GM19328 (cell line): ENCODE results near the gene GALNT18.

ENCODE experiments used
- ATAC-seq: cut with Tn5 transposase; IDR thresholded peaks from one replicate; pipeline ENCODE4 v1.9.1; 2021; ENCODE audit warnings: mild to moderate bottlenecking, moderate library complexity; ENCODE audit not compliant: unreplicated experiment

The GALNT18 gene

DNA sequence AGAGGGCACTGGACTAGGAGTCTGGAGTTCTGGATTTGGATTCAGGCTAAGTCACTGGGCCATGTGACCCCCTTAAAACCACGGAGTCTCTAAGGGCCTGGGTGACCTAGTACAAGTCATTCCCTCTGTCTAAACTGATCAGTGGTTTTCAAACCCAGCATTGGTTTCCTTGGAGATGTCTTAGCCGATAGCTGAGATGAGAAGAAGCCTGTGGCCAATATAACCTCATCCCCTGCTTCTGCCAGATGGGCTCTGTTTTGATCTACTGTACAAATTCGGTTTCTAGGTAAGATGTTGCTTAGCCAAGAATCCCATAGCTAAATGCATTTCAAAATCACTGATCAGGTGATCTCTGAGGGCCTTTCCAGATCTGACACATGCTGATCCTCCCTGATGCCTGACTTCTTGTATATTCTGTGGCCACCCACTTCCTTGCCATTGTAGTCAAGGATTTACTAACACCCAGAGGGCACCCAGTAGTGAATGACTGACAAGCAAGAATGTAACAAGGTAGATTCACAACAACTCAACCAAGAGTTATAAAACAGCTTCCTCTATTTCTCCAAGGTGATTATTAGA is 53.1 kb downstream of the GALNT18 start:
- no peak for ATAC-seq

DNA sequence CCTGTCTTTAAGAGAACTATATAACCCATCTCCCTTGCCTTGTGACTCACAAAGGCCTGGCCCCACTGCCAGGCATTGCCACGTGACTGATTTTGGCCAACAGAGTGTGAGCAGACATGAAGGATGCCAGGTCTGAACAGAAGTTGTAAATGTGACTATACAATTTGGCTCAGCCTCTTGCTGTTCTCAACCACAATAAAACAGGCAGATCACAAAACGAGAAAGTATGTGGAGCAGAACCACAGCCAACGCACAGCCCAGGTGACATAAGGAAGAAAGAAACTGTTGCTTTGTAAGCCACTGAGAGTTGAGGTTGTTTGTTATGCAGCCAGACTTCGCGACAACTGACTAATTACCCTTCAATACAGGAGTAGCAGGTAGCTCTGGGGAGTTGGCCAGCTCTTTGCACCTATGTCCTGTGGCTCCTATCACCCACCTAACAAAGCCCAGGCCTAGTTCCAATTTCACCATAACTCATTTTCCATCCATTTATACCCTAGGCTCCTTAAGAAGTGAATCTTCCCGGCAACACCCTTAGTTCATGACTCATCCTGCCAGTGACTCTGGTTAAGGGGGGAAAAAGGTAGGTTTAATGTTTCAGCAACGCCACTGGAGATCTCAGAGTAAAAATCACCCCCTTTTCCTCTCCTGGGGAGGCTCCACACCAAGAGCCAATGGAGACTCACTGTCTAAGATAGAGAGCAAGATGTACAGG is 53.7 kb downstream of the GALNT18 start:
- no peak for ATAC-seq

DNA sequence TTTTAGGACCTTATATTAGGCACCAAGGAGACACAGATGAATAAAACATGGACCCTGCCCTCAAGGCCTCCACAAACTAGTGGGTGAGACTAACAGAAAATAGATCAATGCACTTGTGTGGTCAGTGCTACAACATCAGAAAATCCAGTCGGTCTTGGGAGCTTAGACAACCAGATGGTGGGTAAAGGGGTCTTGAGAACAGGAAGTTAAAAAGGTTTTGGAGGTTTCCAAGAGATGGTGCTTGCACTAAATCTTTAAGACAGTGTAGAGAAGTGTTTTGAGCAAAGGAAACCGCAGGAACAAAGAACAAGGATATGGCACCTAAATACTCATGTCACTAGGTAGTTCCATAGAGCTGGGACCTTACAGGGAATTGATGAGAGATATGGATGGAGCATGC is 56.2 kb downstream of the GALNT18 start:
- no peak for ATAC-seq

DNA sequence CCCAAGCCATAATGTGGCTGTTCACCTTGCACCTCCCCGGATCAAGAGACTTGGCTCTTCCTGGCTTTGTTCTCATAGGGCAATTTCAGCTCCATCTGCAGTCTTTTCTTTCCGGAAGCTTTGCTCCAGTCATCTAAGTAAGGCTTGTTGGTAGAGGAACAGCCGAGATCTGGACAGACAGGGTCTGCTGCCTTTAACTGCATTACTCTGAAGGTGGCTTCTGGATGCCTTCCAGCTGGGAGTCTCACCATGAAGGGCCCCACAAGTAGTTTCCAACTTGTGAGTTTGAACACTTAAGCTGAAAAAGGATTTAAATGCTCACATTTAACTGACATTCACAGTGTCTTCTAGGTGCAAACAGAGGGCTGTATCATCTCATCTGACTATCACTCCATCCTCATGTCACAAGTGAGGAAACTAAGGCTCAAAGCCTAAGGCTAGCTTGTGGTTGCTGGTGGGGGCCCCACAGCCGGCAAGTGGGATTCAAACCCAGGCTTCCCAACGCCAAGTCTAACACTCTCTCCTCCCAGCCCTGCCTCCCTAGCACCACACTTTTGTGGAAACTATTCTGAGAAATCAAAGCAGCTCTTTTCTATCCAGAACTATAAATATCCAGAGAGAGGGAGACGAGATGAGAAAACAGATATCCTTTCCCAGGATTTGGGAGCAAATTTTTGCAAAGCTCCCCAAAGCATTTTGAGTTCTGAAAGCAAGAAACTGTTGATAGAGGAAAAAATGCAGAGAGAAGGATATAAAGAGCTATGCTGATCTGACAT is 58.4 kb downstream of the GALNT18 start:
- no peak for ATAC-seq

DNA sequence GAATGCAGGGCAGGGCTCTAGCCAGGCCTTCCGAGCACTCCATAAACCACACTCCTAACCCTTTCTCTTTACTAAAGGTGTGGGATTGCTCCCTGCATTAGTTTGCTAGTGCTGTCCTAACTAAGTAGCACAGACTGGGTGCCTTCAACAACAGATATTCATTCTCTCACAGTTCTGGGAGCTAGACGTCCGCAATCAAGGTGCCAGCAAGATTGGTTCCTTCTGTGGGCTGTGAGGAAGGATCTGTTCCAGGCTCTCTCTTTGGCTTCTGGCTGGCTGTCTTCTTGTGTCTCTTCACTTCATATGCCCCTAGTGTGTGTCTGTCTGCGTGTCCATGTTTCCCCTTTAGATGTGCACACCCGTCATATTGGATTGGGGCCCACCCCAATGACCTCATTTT is 59.8 kb downstream of the GALNT18 start:
- ATAC-seq, result no peak

- ATAC-seq, result no peak
Measured at GRCh38 chr11:11558826-11559225, 63.0 kb downstream of the GALNT18 start.

DNA sequence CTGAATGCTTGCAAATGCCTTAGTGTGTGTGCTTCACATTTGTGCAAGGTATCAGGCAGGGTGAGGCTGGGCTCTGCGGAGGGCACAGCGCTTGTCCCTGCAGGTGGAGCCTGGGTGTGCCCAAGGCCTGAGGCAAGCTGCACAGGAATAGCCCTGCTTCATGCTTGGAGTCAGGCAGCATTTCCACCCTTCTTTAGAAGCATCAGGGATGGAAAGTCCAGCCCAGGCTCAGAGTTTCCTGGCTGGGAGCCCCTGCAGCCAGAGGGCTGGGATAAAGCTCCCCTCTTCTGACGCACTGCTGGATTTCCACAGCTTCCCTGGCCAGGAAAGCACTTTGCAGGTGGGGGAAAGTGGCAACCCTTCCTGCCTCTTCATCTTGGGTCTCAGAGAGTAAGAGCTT is 63.4 kb downstream of the GALNT18 start:
- ATAC-seq, result no peak

DNA sequence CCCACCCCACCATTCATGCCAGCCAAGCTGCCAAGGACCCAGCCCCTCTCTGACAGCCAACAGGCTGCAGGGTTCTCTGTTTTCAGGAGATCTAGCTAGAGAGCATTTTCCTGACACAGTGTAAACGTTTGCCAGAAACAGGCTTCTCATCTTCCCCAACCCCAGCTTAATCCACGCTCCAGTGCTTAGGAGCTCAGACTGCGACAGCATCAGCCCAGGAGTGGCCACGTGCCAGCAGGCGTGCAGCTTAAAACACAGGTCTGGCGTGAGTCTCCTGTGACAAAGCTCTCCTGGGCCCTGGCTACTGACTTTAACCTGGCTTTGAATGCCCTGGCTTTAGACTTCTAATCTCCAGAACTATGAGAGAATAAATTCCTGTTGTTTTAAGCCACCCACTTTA is 66.6 kb downstream of the GALNT18 start:
- no peak for ATAC-seq

GRCh38 chr11:11553573-11553972 is 68.2 kb downstream of the GALNT18 start:
- no peak for ATAC-seq

GRCh38 chr11:11552529-11553087 is 69.2 kb downstream of the GALNT18 start:
- ATAC-seq, result no peak

- no peak for ATAC-seq
Measured at GRCh38 chr11:11550534-11550933, 71.3 kb downstream of the GALNT18 start.

DNA sequence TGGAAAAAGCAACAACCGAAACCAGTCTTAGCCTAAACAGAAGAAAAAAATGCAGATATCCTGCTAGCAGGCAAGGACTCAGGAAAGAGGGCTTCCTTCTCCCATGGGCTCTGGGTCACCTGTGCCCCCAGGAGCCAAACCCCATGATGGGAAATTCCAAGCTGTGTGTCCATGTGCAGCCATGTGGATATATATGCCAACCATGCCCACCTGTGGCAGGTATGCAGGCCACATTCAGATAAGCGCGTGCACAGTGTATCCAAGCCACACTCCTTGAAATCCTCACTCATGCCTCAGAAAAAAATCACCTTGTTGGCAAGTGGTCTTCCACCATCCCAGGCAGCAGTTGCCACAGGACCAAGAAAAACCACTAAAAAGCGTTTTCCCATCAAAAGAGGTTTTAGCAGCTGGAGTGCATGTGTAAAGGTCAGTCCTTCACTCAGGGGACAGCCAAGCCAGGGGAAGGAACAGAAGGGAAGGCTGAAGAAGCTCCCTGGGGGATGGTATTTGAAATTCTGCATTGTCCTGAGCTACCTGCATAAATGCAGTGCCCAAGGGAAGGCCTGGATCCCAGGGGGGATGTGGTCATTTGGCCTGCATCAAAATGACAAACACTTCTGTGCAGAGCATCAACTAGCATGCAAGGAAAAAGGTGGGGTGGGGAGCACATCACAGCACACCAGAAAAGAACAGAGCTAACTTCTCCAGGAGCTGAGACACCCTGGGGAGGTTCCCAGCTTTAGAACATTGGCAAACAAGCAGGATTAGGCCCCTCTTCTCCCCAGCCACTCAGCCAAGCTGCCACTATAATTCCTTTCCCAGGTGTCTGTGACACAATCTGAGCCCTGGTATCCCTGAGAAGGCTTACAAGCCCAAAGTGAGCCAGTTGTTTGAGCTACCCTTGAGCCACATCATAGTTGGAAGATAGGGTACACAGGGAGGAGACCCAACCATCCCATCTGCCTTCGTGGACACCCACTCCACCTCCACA is 76.2 kb downstream of the GALNT18 start:
- no peak for ATAC-seq

- ATAC-seq, result no peak
Measured at GRCh38 chr11:11543656-11544055, 78.1 kb downstream of the GALNT18 start.

DNA sequence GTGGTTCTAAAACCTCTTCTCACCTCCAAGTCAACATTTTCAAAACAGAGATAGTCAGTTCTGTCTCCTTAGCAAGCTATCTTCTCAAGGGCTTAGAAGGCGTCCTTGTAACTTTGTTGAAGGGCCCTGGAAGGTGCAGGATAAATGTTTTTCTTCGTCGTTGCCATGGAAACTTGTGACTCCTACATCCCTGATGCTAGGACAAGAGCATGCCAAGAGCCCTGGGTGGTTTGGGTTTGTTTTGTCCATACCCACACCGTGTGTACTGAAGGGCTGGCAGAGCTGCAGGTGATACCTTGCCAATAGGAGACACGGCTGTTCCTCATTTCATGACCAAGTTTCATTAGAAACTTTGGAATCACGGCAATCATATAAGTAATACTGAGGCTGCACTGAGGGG is 81.6 kb downstream of the GALNT18 start:
- ATAC-seq, result no peak

GRCh38 chr11:11538277-11538960 is 83.4 kb downstream of the GALNT18 start:
- no peak for ATAC-seq

DNA sequence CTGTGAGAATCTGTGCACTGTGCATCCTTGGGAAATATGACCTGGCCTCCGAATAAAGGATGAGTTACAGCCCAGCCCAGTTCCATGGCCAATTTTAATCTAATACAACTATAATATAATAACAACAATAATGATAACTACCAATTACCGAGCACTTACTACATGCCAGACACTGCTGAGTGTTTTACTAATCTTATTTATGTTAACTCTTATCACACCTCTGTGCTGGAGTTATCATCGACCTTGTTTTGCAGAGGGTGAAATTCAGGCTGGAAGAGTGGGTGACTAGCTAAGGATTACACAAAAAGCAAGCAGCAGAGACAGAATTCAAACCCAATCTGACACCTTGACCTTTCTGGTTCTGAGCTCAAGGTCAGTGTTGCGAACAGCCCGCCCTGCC is 83.9 kb downstream of the GALNT18 start:
- ATAC-seq, result no peak

GRCh38 chr11:11537372-11537771 is 84.4 kb downstream of the GALNT18 start:
- no peak for ATAC-seq

GRCh38 chr11:11536650-11537049 is 85.2 kb downstream of the GALNT18 start:
- no peak for ATAC-seq

DNA sequence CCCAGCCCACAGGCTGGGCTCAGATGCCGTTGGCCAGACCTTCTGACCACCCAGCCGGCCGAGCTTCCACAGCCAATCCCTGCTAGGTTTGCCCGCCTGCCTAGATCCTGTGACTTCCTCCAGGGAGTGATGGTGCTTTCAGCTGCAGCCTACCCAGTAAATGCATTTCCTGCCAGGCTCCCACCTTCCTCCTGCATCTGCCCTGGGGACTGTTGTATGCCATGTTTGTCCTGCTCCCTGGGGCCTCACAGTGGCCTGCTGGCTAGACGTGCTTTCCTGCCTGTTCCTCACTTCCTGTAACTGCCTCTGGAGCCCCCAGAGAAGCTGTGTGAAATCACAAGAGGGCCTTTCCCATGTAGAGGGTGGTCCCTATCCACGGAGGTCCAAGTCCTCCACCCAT is 86.2 kb downstream of the GALNT18 start:
- ATAC-seq, result no peak

DNA sequence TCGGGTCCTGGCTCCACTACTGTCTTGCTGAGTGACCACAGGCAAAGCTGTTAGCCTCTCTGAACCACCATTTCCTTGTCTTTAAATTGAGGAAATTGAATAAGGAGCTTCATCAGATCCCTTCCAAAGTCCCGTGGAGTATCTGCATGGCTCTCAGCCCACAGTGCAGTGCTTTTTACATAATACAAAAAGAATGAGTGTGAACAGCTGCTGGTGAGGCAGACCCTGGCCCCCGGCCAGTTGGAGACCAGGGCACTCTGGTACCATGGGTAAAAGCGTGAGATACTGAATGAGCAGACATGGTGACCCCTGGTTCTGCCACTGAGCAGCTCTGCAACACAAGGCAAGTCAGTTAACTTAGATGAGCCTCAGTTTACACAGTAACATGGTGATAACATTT is 86.8 kb downstream of the GALNT18 start:
- no peak for ATAC-seq
